K562 (cell line): Measurements from ENCODE around the gene HK1. TPM values are rescaled to one million over a fixed set of nuclear protein-coding genes. Genes with fewer than 3 reads are reported as not detected.
A peak's percentile ranks its signal among the peaks of the same experiment; 100 is the strongest.

Experiments
- ATAC-seq: fragments of 200-7000 bp; cut with Tn5 transposase; 3 replicates; pipeline ENCODE4 v1.9.1; 2020; ENCODE audit warnings: moderate library complexity
- BruUV-seq: library from RNA; stranded (reverse); fragments of 400-500 nt; replicated peaks from 2 replicates; lab custom pipeline; 2021; lab: Mats Ljungman, UMichigan
- CTCF ChIA-PET: fragments of 300-600 bp; formaldehyde crosslinking; extraction: SDS; loops from one replicate; lab custom pipeline; 2021; ENCODE audit warnings: low intra/inter-chr PET ratio; lab: Yijun Ruan, JAX
- POLR2A ChIA-PET: fragments of 300-600, 350-650 bp; sonication (Branson Sonifier 250); formaldehyde crosslinking; extraction: SDS; loops from one replicate; lab custom pipeline; 2021; ENCODE audit warnings: antibody characterized with exemption, inconsistent platforms; lab: Yijun Ruan, JAX
- DNase-seq, 4 experiments: peaks; one replicate each; pipeline versions ENCODE4 v3.0.0 to v3.0.0-alpha.2; 2011 to 2018; ENCODE audit warnings: low spot score in 3 of 4, mixed read lengths in 3 of 4; ENCODE audit errors: extremely low read depth in 1 of 4
- FAIRE-seq: peaks from 2 replicates; lab custom pipeline; 2011; peaks lifted over from hg19 to GRCh38; lab: Jason Lieb, UNC
- H2AFZ ChIP-seq: 2 replicates; pipeline ENCODE4 v1.6.0; 2011; ENCODE audit warnings: low read depth, low read length, control low read depth, inconsistent platforms
- H3K27ac ChIP-seq: fragments of 200-600 bp; 3 replicates; pipeline ENCODE4 v1.8.0; 2011; ENCODE audit warnings: low read depth, mild to moderate bottlenecking, control low read depth, inconsistent platforms, low read length, moderate library complexity, mixed read lengths; ENCODE audit errors: extremely low read depth
- H3K27me3 ChIP-seq, 2 experiments: fragments of 300-600 bp in 1 of 2; 2 replicates in 1 of 2; 3 replicates in 1 of 2; pipeline versions ENCODE4 v1.6.0 to v1.8.0; 2011; ENCODE audit warnings: inconsistent platforms in 2 of 2, low read length in 2 of 2, mild to moderate bottlenecking in 1 of 2, mixed read lengths in 1 of 2, moderate library complexity in 1 of 2; ENCODE audit not compliant: control insufficient read depth in 2 of 2, insufficient read depth in 2 of 2
- H3K36me3 ChIP-seq: fragments of 300-600 bp; 3 replicates; pipeline ENCODE4 v1.8.0; 2011; ENCODE audit warnings: mild to moderate bottlenecking, low read length, inconsistent platforms; ENCODE audit not compliant: control insufficient read depth, insufficient read depth
- H3K4me1 ChIP-seq, 2 experiments: fragments of 200-600 bp in 1 of 2; replicated peaks in 1 of 2; 2 replicates in 1 of 2; 3 replicates in 1 of 2; pipeline versions ENCODE4 v1.5.1 to v1.8.0; 2011; ENCODE audit warnings: inconsistent platforms in 2 of 2, low read length in 2 of 2, mild to moderate bottlenecking in 1 of 2, mixed read lengths in 1 of 2, moderate library complexity in 1 of 2; ENCODE audit not compliant: control insufficient read depth in 2 of 2, insufficient read depth in 2 of 2
- H3K4me2 ChIP-seq: 2 replicates; pipeline ENCODE4 v1.6.1; 2011; ENCODE audit warnings: low read length, control low read depth, inconsistent platforms, mixed read lengths; ENCODE audit not compliant: insufficient read depth
- H3K4me3 ChIP-seq: fragments of 200-600 bp; sonication (generic), shearing (Covaris generic); 2 replicates; pipeline ENCODE4 v1.5.1; 2016; ENCODE audit warnings: control low read depth, inconsistent platforms
- H3K79me2 ChIP-seq: fragments of 200-600 bp; 3 replicates; pipeline ENCODE4 v1.8.0; 2011; ENCODE audit warnings: low read length, inconsistent platforms; ENCODE audit not compliant: control insufficient read depth, insufficient read depth
- H3K9ac ChIP-seq, 2 experiments: 2 replicates each; pipeline versions ENCODE4 v1.6.0 to v1.6.1; 2011; ENCODE audit warnings: low read depth in 2 of 2, low read length in 2 of 2, control low read depth in 1 of 2, inconsistent platforms in 1 of 2, mild to moderate bottlenecking in 1 of 2, mixed read lengths in 1 of 2; ENCODE audit not compliant: insufficient read depth in 1 of 2
- H3K9me1 ChIP-seq: one replicate; pipeline ENCODE4 v1.6.0; 2011; ENCODE audit warnings: inconsistent platforms, mild to moderate bottlenecking, low read length, moderate library complexity; ENCODE audit not compliant: control insufficient read depth, insufficient read depth
- H3K9me3 ChIP-seq: replicated peaks from 2 replicates; pipeline ENCODE4 v1.5.1; 2011; ENCODE audit warnings: low read depth, low read length, inconsistent platforms; ENCODE audit not compliant: control insufficient read depth, insufficient read depth
- H4K20me1 ChIP-seq: replicated peaks from 2 replicates; pipeline ENCODE4 v1.6.1; 2011; ENCODE audit warnings: low read length, inconsistent platforms, mixed read lengths; ENCODE audit not compliant: control insufficient read depth, insufficient read depth
- BHLHE40 ChIP-seq: IDR thresholded peaks from 2 replicates; pipeline ENCODE4 v1.6.1; 2011; ENCODE audit warnings: low read length, improper control_type of control experiment
- HDAC8 ChIP-seq: fragments of 450-650 bp; IDR thresholded peaks from 2 replicates; pipeline ENCODE4 v1.6.1; 2016; ENCODE audit warnings: mild to moderate bottlenecking, missing genetic modification characterization, moderate library complexity, missing compliant biosample characterization
- MAZ ChIP-seq, 2 experiments: fragments of 450-650 bp in 1 of 2; sonication (generic) in 1 of 2; formaldehyde crosslinking; IDR thresholded peaks in 1 of 2; conservative IDR thresholded peaks in 1 of 2; 2 replicates each; pipeline versions ENCODE4 v1.4.0 to v1.5.0; 2020; ENCODE audit warnings: mild to moderate bottlenecking in 1 of 2, missing genetic modification reagents in 1 of 2
- MYC ChIP-seq, 2 experiments: fragments of 250-450 bp in 1 of 2; sonication (Bioruptor Pico) in 1 of 2; IDR thresholded peaks; 2 replicates each; pipeline versions ENCODE4 v1.5.1 to v1.6.1; 2012 to 2021; ENCODE audit warnings: low read depth in 2 of 2, borderline replicate concordance in 1 of 2, improper control_type of control experiment in 1 of 2, low read length in 1 of 2, mild to moderate bottlenecking in 1 of 2, moderate library complexity in 1 of 2
- NCOA1 ChIP-seq: fragments of 450-650 bp; IDR thresholded peaks from 2 replicates; pipeline ENCODE4 v1.6.1; 2016; ENCODE audit warnings: low read depth
- NR1H2 ChIP-seq: sonication (generic); formaldehyde crosslinking; IDR thresholded peaks from 2 replicates; pipeline ENCODE4 v1.4.0; 2020; ENCODE audit warnings: mild to moderate bottlenecking, missing genetic modification reagents
- NRF1 ChIP-seq, 2 experiments: fragments of 450-650 bp; IDR thresholded peaks in 1 of 2; conservative IDR thresholded peaks in 1 of 2; 2 replicates each; pipeline ENCODE4 v1.6.1; 2014; ENCODE audit warnings: mild to moderate bottlenecking in 2 of 2
- ZNF23 ChIP-seq: fragments of 250-450 bp; sonication (Bioruptor Pico); IDR thresholded peaks from 2 replicates; pipeline ENCODE4 v1.4.0; 2020; ENCODE audit warnings: mild to moderate bottlenecking
- WGBS: fragments of 100-300 bp; shearing (Covaris generic); methylation state at CpG from one replicate; pipeline ENCODE4 v1.1.6; 2016; ENCODE audit warnings: low coverage, mixed read lengths; ENCODE audit not compliant: insufficient coverage; ENCODE audit errors: missing lambda C conversion rate; 5-methylcytosine and 5-hydroxymethylcytosine counted together
- in situ Hi-C: fragments of 300-500 bp; cut with MboI; formaldehyde crosslinking; loops from 4 replicates; pipeline ENCODE4 v1.15.0; 2018; ENCODE audit warnings: inconsistent platforms, mixed read lengths
- intact Hi-C: fragments of 100-400 bp; cut with micrococcal nuclease; formaldehyde crosslinking; loops from 2 replicates; pipeline ENCODE4 v1.14.2; 2022
- polyA plus RNA-seq, 8 experiments: library from polyadenylated mRNA; depleted of rRNA in 4 of 8; stranded (reverse) in 5 of 8; unstranded in 3 of 8; fragments of >200 nt; fragmentation: Nextera tagmentation in 2 of 8; fragmentation: Illumina TruSeq in 1 of 8; extraction: Ambion mirVana in 2 of 8; extraction: Trizol in 1 of 8; gene quantifications; 2 replicates each; pipeline versions ENCODE4 v1.2.1 to v1.2.3, GENCODE V29; 2011 to 2014; ENCODE audit warnings: inconsistent platforms in 1 of 8, missing spikeins in 1 of 8
- total RNA-seq, 7 experiments: library from RNA; depleted of rRNA in 6 of 7; stranded (reverse); fragments of >200 nt in 6 of 7; fragmentation: Illumina TruSeq in 2 of 7; extraction: Trizol in 2 of 7; gene quantifications; 2 replicates each; pipeline versions ENCODE4 v1.2.1 to v1.2.3, GENCODE V29; 2011 to 2021; ENCODE audit warnings: low replicate concordance in 1 of 7
- TF ChIP-seq, protein P1 (sequence below): fragments of 450-650 bp; formaldehyde crosslinking; IDR thresholded peaks from 2 replicates; pipeline ENCODE4 v1.4.0; 2020; ENCODE audit warnings: mild to moderate bottlenecking, moderate library complexity
- TF ChIP-seq, protein P2 (sequence below), 2 experiments: fragments of 450-650 bp; formaldehyde crosslinking in 1 of 2; IDR thresholded peaks; 2 replicates each; pipeline versions ENCODE4 v1.4.0 to v1.6.1; 2014 to 2020; ENCODE audit warnings: mild to moderate bottlenecking in 2 of 2, borderline replicate concordance in 1 of 2, low read depth in 1 of 2

HK1 gene
- total and polyA plus RNA-seq, 9 of the 15 experiments (the other 6 are each of a cell fraction or from before 2014, with no cell fraction given) = 29.2 to 444 (median 193) TPM

GRCh38 chr10:69413221-69413865 lies 135.0 kb downstream of the HK1 start:
- Histone ChIP-seq H3K9me3 (no peaks in the 10 kb centered on the region), H3K27me3 (peaks cover 30 to 47% of the 10 kb centered on the region in 2 experiments), H3K4me3 (no peak overlapping the region), H3K4me2 (no peak overlapping the region), H2AFZ (no peak overlapping the region), H3K9me1 (no peaks in the 10 kb centered on the region), H3K4me1 (peaks cover 20% of the 10 kb centered on the region in 2 experiments), H3K79me2 (no peaks in the 10 kb centered on the region), H3K9ac (no peak overlapping the region), H4K20me1 (no peaks in the 10 kb centered on the region; the same call in 1 of the 2 replicates), H3K27ac (no peak overlapping the region), H3K36me3 (no peaks in the 10 kb centered on the region)
- 2% methylated on average over 10 of the region's 13 CpGs for WGBS
- peak; percentile 76 for ATAC-seq
- intact Hi-C loops = loop anchor here (1.0 to 5.0 kb wide), 4 partner anchors 176 to 426 kb away; partner anchors contain the start of gene KIFBP
- POLR2A ChIA-PET = interaction anchor here (0.7 to 1.4 kb wide), 4 partner anchors 13 to 831 kb away, joined by 3 to 4 read pairs (median 3); no protein-coding TSS in a partner anchor
- no TSS peak for BruUV-seq
- in situ Hi-C loops = loop anchor here (5.0 kb wide), 1 partner anchor 396 kb away; no protein-coding TSS in a partner anchor
- FAIRE-seq = peak; percentile 81
- CTCF ChIA-PET = interaction anchor here (0.7 to 2.5 kb wide), 5 partner anchors 94 to 622 kb away, joined by 3 to 10 read pairs (median 4); no protein-coding TSS in a partner anchor
- DNase-seq = peak; percentile 59 to 79 (median 68)
- TF ChIP-seq BHLHE40 = peak; percentile 9; the same call in 1 of the 2 replicates
- 0 out of 4 replicates have a peak, but pooled peaks have one; percentile 41 to 43 for TF ChIP-seq MAZ (CRISPR knock-in tag; conservative IDR thresholded peaks at IDR 0.05 in 1 of 2, IDR thresholded peaks at IDR 0.05 in 1 of 2)
- TF ChIP-seq NRF1 (conservative IDR thresholded peaks at IDR 0.05 in 1 of 2, IDR thresholded peaks at IDR 0.05 in 1 of 2) = peak; percentile 0 to 5; a peak in 1 of 4 replicates
- TF ChIP-seq ZNF23 (CRISPR knock-in tag) = no peak
- peak; percentile 52; the same call in 1 of the 2 replicates for TF ChIP-seq MYC (IDR thresholded peaks at IDR 0.05; ENCODE audit: low read depth, low read length)
- no peak for TF ChIP-seq MYC (CRISPR knock-in tag; IDR thresholded peaks at IDR 0.05; ENCODE audit: borderline replicate concordance, low read depth)
- TF ChIP-seq NR1H2 (CRISPR knock-in tag) = no peak
- TF ChIP-seq, protein P1, sequence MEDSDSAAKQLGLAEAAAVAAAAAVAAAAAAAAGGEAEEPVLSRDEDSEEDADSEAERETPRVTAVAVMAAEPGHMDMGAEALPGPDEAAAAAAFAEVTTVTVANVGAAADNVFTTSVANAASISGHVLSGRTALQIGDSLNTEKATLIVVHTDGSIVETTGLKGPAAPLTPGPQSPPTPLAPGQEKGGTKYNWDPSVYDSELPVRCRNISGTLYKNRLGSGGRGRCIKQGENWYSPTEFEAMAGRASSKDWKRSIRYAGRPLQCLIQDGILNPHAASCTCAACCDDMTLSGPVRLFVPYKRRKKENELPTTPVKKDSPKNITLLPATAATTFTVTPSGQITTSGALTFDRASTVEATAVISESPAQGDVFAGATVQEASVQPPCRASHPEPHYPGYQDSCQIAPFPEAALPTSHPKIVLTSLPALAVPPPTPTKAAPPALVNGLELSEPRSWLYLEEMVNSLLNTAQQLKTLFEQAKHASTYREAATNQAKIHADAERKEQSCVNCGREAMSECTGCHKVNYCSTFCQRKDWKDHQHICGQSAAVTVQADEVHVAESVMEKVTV (CRISPR knock-in tag) = peak; percentile 62
- TF ChIP-seq NCOA1 = no peak
- TF ChIP-seq, protein P2, sequence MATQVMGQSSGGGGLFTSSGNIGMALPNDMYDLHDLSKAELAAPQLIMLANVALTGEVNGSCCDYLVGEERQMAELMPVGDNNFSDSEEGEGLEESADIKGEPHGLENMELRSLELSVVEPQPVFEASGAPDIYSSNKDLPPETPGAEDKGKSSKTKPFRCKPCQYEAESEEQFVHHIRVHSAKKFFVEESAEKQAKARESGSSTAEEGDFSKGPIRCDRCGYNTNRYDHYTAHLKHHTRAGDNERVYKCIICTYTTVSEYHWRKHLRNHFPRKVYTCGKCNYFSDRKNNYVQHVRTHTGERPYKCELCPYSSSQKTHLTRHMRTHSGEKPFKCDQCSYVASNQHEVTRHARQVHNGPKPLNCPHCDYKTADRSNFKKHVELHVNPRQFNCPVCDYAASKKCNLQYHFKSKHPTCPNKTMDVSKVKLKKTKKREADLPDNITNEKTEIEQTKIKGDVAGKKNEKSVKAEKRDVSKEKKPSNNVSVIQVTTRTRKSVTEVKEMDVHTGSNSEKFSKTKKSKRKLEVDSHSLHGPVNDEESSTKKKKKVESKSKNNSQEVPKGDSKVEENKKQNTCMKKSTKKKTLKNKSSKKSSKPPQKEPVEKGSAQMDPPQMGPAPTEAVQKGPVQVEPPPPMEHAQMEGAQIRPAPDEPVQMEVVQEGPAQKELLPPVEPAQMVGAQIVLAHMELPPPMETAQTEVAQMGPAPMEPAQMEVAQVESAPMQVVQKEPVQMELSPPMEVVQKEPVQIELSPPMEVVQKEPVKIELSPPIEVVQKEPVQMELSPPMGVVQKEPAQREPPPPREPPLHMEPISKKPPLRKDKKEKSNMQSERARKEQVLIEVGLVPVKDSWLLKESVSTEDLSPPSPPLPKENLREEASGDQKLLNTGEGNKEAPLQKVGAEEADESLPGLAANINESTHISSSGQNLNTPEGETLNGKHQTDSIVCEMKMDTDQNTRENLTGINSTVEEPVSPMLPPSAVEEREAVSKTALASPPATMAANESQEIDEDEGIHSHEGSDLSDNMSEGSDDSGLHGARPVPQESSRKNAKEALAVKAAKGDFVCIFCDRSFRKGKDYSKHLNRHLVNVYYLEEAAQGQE (IDR thresholded peaks at IDR 0.05; ENCODE audit: borderline replicate concordance) = peak; percentile 50; the same call in 1 of the 2 replicates
- TF ChIP-seq, protein P2 (CRISPR knock-in tag; IDR thresholded peaks at IDR 0.05; ENCODE audit: low read depth) = no peak
- no peak for TF ChIP-seq HDAC8
